KMS-11 (cell line): ENCODE results near the gene RELN.

Experiments used
- H2AFZ ChIP-seq: fragments of 200-600 bp; sonication (generic); 2 replicates; pipeline ENCODE4 v1.6.1; 2016; ENCODE audit warnings: antibody characterized with exemption, mixed run types, low read depth
- H3K27ac ChIP-seq: fragments of 200-600 bp; sonication (generic); 2 replicates; pipeline ENCODE4 v1.6.1; 2016; ENCODE audit warnings: mild to moderate bottlenecking, mixed run types
- H3K27me3 ChIP-seq: fragments of 200-600 bp; sonication (generic); 2 replicates; pipeline ENCODE4 v1.6.1; 2017; ENCODE audit warnings: mild to moderate bottlenecking, low read depth, mixed run types, moderate library complexity; ENCODE audit not compliant: insufficient read depth
- H3K36me3 ChIP-seq: fragments of 200-600 bp; sonication (generic); 2 replicates; pipeline ENCODE4 v1.6.1; 2017; ENCODE audit warnings: mild to moderate bottlenecking, mixed run types; ENCODE audit not compliant: insufficient read depth
- H3K4me1 ChIP-seq: fragments of 200-600 bp; sonication (generic); 2 replicates; pipeline ENCODE4 v1.6.1; 2016; ENCODE audit warnings: mild to moderate bottlenecking, low read depth, mixed run types; ENCODE audit not compliant: poor library complexity, severe bottlenecking
- H3K4me2 ChIP-seq: fragments of 200-600 bp; sonication (generic); 2 replicates; pipeline ENCODE4 v1.7.0; 2016; ENCODE audit warnings: mild to moderate bottlenecking, mixed run types
- H3K4me3 ChIP-seq: fragments of 200-600 bp; sonication (generic); IDR thresholded peaks from 2 replicates; pipeline ENCODE4 v1.6.1; 2017; ENCODE audit warnings: low read depth, low read length, mixed read lengths; ENCODE audit not compliant: insufficient read depth
- H3K79me2 ChIP-seq: fragments of 200-600 bp; sonication (generic); 2 replicates; pipeline ENCODE4 v1.6.1; 2016; ENCODE audit warnings: low read depth, mixed run types; ENCODE audit not compliant: insufficient read depth
- H3K9ac ChIP-seq: fragments of 200-600 bp; sonication (generic); 2 replicates; pipeline ENCODE4 v1.6.1; 2016; ENCODE audit warnings: mild to moderate bottlenecking, mixed run types
- H4K20me1 ChIP-seq: fragments of 200-600 bp; sonication (generic); 2 replicates; pipeline ENCODE4 v1.6.1; 2016; ENCODE audit warnings: mild to moderate bottlenecking, mixed run types; ENCODE audit not compliant: insufficient read depth
- CTCF ChIP-seq: fragments of 200-600 bp; sonication (generic); conservative IDR thresholded peaks from 2 replicates; pipeline ENCODE4 v1.6.1; 2017; ENCODE audit warnings: low read depth, mild to moderate bottlenecking, antibody characterized with exemption, low read length, moderate library complexity, mixed read lengths

The RELN gene

GRCh38 chr7:103598326-103598905 is 391.0 kb downstream of the RELN start:
- no peaks in the 10 kb centered on the region for H3K79me2 ChIP-seq
- H3K27me3 ChIP-seq: no peaks in the 10 kb centered on the region
- no peak for TF ChIP-seq CTCF

GRCh38 chr7:103597606-103598005 is 391.9 kb downstream of the RELN start:
- H4K20me1 ChIP-seq: no peaks in the 10 kb centered on the region
- no peak for TF ChIP-seq CTCF
- no peak overlapping the region for H3K4me3 ChIP-seq

More at GRCh38 chr7:103598326-103598905, 391.0 kb downstream of the RELN start:
- no peak overlapping the region for H3K4me2 ChIP-seq
- H3K36me3 ChIP-seq: no peaks in the 10 kb centered on the region
- no peak overlapping the region for H3K9ac ChIP-seq
- H3K27ac ChIP-seq: no peak overlapping the region
- H4K20me1 ChIP-seq: no peaks in the 10 kb centered on the region
- no peak overlapping the region for H3K4me3 ChIP-seq
- H2AFZ ChIP-seq: no peak overlapping the region
- H3K4me1 ChIP-seq: no peaks in the 10 kb centered on the region

GRCh38 chr7:103594186-103594585 is 395.3 kb downstream of the RELN start:
- Histone ChIP-seq H4K20me1 (no peaks in the 10 kb centered on the region), H2AFZ (no peak overlapping the region), H3K9ac (no peak overlapping the region), H3K36me3 (no peaks in the 10 kb centered on the region), H3K4me1 (no peaks in the 10 kb centered on the region), H3K4me2 (no peak overlapping the region), H3K4me3 (no peak overlapping the region), H3K79me2 (no peaks in the 10 kb centered on the region), H3K27ac (no peak overlapping the region), H3K27me3 (no peaks in the 10 kb centered on the region)
- no peak for TF ChIP-seq CTCF

More at GRCh38 chr7:103597606-103598005, 391.9 kb downstream of the RELN start:
- H3K27ac ChIP-seq: no peak overlapping the region
- no peak overlapping the region for H3K9ac ChIP-seq
- no peaks in the 10 kb centered on the region for H3K4me1 ChIP-seq
- no peaks in the 10 kb centered on the region for H3K27me3 ChIP-seq
- H3K36me3 ChIP-seq: no peaks in the 10 kb centered on the region
- H3K79me2 ChIP-seq: no peaks in the 10 kb centered on the region
- H3K4me2 ChIP-seq: no peak overlapping the region
- H2AFZ ChIP-seq: no peak overlapping the region

- Histone ChIP-seq H3K4me1 (no peaks in the 10 kb centered on the region), H3K9ac (no peak overlapping the region), H3K4me2 (no peak overlapping the region), H3K79me2 (no peaks in the 10 kb centered on the region), H3K27ac (no peak overlapping the region), H3K27me3 (no peaks in the 10 kb centered on the region), H4K20me1 (no peaks in the 10 kb centered on the region), H3K36me3 (no peaks in the 10 kb centered on the region), H2AFZ (no peak overlapping the region), H3K4me3 (no peak overlapping the region)
- no peak for TF ChIP-seq CTCF
These were observed 395.8 kb downstream of the RELN start for GRCh38 chr7:103593691-103594090.
